Endothelial cell of umbilical vein (primary cell): ENCODE measurements around the gene LSP1.

Experiments used
- FOS ChIP-seq: IDR thresholded peaks from 2 replicates; pipeline ENCODE4 v1.6.1; 2011; ENCODE audit warnings: mild to moderate bottlenecking, low read length, moderate library complexity, borderline replicate concordance; ENCODE audit not compliant: insufficient read depth
- JUN ChIP-seq: IDR thresholded peaks from 2 replicates; pipeline ENCODE4 v1.6.1; 2011; ENCODE audit warnings: borderline replicate concordance, low read depth; ENCODE audit not compliant: insufficient read length, insufficient read depth
- POLR2A ChIP-seq: IDR thresholded peaks from 2 replicates; pipeline ENCODE4 v1.6.1; 2012; ENCODE audit warnings: low read depth, mild to moderate bottlenecking, control low read depth, low read length
- POLR2AphosphoS5 ChIP-seq: IDR thresholded peaks from 2 replicates; pipeline ENCODE4 v1.6.1; 2012; ENCODE audit warnings: low read depth, mild to moderate bottlenecking, control low read depth, low read length, moderate library complexity; ENCODE audit not compliant: insufficient read depth
- TF ChIP-seq, protein P1 (sequence below), 2 donors: IDR thresholded peaks; 1 replicate in 1 of 2; 2 replicates in 1 of 2; pipeline ENCODE4 v1.5.1; 2011; ENCODE audit warnings: low read length in 2 of 2, mild to moderate bottlenecking in 2 of 2, moderate library complexity in 2 of 2, control low read depth in 1 of 2, inconsistent platforms in 1 of 2, low read depth in 1 of 2; ENCODE audit not compliant: insufficient read depth in 1 of 2; ENCODE audit errors: extremely low read depth in 1 of 2

DNA sequence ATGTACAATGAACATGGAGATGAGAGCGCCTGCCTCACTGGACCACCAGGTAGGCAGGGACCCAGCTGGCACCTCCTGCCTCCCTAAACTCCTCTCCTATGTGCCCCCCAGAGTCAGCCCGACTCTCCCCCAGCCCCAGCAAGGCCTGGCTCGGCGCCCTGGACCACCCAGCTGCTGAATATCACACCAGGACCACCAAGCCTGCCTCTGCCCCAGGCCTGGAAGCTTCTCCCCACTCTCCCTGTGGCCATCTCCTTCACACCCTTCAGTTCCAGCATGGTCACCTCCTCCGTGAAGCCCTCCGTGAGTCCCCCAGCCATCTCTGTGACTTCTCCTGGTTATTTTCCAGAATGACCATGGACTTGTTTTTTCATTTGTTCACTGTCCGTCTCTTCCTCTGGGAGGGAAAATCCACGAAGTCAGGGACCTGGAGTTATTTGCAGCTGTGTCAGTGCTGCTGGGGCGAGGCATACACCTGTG lies 6.4 kb upstream of the LSP1 start:
- TF ChIP-seq, protein P1, sequence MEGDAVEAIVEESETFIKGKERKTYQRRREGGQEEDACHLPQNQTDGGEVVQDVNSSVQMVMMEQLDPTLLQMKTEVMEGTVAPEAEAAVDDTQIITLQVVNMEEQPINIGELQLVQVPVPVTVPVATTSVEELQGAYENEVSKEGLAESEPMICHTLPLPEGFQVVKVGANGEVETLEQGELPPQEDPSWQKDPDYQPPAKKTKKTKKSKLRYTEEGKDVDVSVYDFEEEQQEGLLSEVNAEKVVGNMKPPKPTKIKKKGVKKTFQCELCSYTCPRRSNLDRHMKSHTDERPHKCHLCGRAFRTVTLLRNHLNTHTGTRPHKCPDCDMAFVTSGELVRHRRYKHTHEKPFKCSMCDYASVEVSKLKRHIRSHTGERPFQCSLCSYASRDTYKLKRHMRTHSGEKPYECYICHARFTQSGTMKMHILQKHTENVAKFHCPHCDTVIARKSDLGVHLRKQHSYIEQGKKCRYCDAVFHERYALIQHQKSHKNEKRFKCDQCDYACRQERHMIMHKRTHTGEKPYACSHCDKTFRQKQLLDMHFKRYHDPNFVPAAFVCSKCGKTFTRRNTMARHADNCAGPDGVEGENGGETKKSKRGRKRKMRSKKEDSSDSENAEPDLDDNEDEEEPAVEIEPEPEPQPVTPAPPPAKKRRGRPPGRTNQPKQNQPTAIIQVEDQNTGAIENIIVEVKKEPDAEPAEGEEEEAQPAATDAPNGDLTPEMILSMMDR (IDR thresholded peaks at IDR 0.05; ENCODE audit: extremely low read depth in 1 of 2, insufficient read depth in 1 of 2, low read depth in 1 of 2, low read length in 2 of 2) = no peak
- TF ChIP-seq POLR2A (no peak), POLR2AphosphoS5 (no peak), JUN (no peak), FOS (no peak)
